ENCODE measurements around the gene PLAAT2. TPM values are rescaled to one million over a fixed set of nuclear protein-coding genes. Genes with fewer than 3 reads are reported as not detected.
"Not testable (repeated sequence)": the region's sequence is repeated elsewhere in the genome, so short reads cannot be mapped to it uniquely, and the experiment has no call there.

Gene PLAAT2
- total RNA-seq, 2 experiments from 2014 or later: 0.34 to 0.49 TPM

DNA sequence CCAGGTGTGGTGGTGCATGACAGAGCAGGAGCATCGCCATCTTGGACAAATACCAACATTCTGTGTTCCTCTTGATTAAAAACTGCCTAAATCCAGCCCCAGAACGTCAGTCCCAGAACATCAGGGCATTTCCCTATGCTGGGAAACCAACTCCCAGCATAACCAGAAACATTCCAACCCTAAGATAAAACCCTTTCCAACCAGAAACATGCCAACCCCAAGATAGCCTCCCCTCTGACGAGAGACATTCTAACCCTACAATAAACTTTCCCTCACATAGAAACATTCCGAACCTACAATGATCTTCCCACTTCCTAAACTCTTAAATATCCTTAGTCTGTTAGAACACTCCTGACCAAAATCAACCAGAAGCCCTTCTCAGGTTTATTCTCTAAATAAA, 15.0 kb downstream of the PLAAT2 start:
- peaks cover 49% of the 10 kb centered on the region for H3K36me3 Mint-ChIP-seq (ENCODE audit: low read depth)
- Histone ChIP-seq H3K27ac (ENCODE audit: low read depth in 1 of 2, low read length in 2 of 2) (no peak overlapping the region), H3K4me3 (ENCODE audit: low read length) (no peak overlapping the region), H3K27me3 (ENCODE audit: control insufficient read depth in 1 of 2, insufficient read depth in 2 of 2, low read length in 2 of 2) (no peaks in the 10 kb centered on the region), H3K36me3 (ENCODE audit: insufficient read depth, low read length) (peaks cover 42% of the 10 kb centered on the region), H3K9me3 (ENCODE audit: control insufficient read depth in 1 of 2, insufficient read depth in 1 of 2, low read length in 2 of 2) (no peaks in the 10 kb centered on the region), H3K4me1 (ENCODE audit: insufficient read depth, low read length) (peaks cover 27% of the 10 kb centered on the region)
- no peak for ATAC-seq (ENCODE audit: poor library complexity)
- no peaks in the 10 kb centered on the region for H3K9me3 Mint-ChIP-seq
- ChIA-PET CTCF (no interaction called here), POLR2A (interaction anchor here (0.6 to 2.0 kb wide), 2 partner anchors 16 to 30 kb away, joined by 4 to 7 read pairs; no protein-coding TSS in a partner anchor)
- no peak for DNase-seq
- no peaks in the 10 kb centered on the region for H3K27me3 Mint-ChIP-seq
- TF ChIP-seq, protein P1, sequence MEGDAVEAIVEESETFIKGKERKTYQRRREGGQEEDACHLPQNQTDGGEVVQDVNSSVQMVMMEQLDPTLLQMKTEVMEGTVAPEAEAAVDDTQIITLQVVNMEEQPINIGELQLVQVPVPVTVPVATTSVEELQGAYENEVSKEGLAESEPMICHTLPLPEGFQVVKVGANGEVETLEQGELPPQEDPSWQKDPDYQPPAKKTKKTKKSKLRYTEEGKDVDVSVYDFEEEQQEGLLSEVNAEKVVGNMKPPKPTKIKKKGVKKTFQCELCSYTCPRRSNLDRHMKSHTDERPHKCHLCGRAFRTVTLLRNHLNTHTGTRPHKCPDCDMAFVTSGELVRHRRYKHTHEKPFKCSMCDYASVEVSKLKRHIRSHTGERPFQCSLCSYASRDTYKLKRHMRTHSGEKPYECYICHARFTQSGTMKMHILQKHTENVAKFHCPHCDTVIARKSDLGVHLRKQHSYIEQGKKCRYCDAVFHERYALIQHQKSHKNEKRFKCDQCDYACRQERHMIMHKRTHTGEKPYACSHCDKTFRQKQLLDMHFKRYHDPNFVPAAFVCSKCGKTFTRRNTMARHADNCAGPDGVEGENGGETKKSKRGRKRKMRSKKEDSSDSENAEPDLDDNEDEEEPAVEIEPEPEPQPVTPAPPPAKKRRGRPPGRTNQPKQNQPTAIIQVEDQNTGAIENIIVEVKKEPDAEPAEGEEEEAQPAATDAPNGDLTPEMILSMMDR (IDR thresholded peaks at IDR 0.05): no peak
- intact Hi-C loops (cut with DNase I, micrococcal nuclease): loop anchor here in 1 of 2 experiments (5.0 kb wide), 1 partner anchor 84 kb away; no protein-coding TSS in a partner anchor
- peaks cover 33% of the 10 kb centered on the region for H3K4me1 Mint-ChIP-seq (ENCODE audit: low read depth)
- H3K4me3 Mint-ChIP-seq: no peak overlapping the region
- peak overlapping the region; percentile 54 for H3K27ac Mint-ChIP-seq

DNA sequence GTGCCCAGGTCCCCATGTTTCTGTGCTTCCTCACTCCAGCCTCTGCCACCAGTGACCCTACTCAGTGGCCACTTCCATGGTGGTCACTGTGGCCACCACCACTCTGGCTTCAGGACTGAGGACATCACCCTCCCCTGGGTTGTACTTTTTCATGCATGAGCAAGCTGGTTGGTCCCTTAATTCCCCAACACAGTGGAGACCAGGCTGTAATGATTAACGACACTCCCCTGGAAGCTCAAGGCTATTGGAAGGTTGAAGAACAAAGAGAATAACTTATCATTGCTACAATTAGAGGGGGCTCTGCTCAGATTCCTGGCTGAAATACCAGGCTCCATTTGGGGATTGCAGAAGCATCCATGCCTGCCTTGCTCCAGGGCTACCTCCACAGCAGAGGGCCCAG, 16.1 kb downstream of the PLAAT2 start:
- no peak for DNase-seq
- Mint-ChIP-seq H3K36me3 (ENCODE audit: low read depth) (peaks cover 59% of the 10 kb centered on the region), H3K27me3 (no peaks in the 10 kb centered on the region), H3K4me1 (ENCODE audit: low read depth) (peaks cover 33% of the 10 kb centered on the region), H3K27ac (peak overlapping the region; percentile 47), H3K9me3 (no peaks in the 10 kb centered on the region), H3K4me3 (no peak overlapping the region)
- ChIA-PET CTCF (no interaction called here), POLR2A (interaction anchor here (1.2 to 1.6 kb wide), 2 partner anchors 10 to 20 kb away, joined by 3 to 8 read pairs; partner anchors contain the start of gene PLAAT4)
- intact Hi-C loops (cut with DNase I, micrococcal nuclease): loop anchor here in 1 of 2 experiments (5.0 kb wide), 1 partner anchor 85 kb away; no protein-coding TSS in a partner anchor
- peaks cover 48% of the 10 kb centered on the region for H3K36me3 ChIP-seq (ENCODE audit: insufficient read depth, low read length)
- ATAC-seq (ENCODE audit: poor library complexity): no peak
- peaks cover 21% of the 10 kb centered on the region for H3K4me1 ChIP-seq (ENCODE audit: insufficient read depth, low read length)
- TF ChIP-seq, protein P1 (IDR thresholded peaks at IDR 0.05): no peak
- H3K27me3 ChIP-seq (ENCODE audit: control insufficient read depth in 1 of 2, insufficient read depth in 2 of 2, low read length in 2 of 2): no peaks in the 10 kb centered on the region
- no peak overlapping the region for H3K4me3 ChIP-seq (ENCODE audit: low read length)
- no peaks in the 10 kb centered on the region for H3K9me3 ChIP-seq (ENCODE audit: control insufficient read depth in 1 of 2, insufficient read depth in 1 of 2, low read length in 2 of 2)
- H3K27ac ChIP-seq (ENCODE audit: low read depth in 1 of 2, low read length in 2 of 2): no peak overlapping the region

DNA sequence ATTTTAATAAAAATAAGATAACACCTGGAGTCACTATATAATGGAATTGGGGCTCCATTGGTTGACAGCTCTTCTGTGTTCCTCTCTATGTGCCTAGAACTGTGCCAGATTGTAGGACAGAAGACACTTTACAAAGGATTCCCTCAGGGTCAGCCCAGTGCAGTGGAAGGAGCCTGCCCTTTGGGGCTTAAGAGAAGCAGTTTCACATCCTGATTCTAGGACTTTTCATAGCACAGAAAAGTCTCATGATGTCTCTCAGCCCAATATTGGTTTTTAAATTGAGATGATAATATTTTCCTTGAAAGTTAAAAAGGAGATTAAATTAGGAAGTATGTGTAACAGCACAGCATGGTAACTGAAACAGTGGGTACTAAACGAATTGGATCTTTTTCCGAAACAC, 19.5 kb downstream of the PLAAT2 start:
- no peak overlapping the region for H3K4me3 Mint-ChIP-seq
- peaks cover 36% of the 10 kb centered on the region for H3K4me1 Mint-ChIP-seq (ENCODE audit: low read depth)
- H3K36me3 Mint-ChIP-seq (ENCODE audit: low read depth): peaks cover 83% of the 10 kb centered on the region
- TF ChIP-seq, protein P1 (IDR thresholded peaks at IDR 0.05): no peak
- H3K9me3 ChIP-seq (ENCODE audit: control insufficient read depth in 1 of 2, insufficient read depth in 1 of 2, low read length in 2 of 2): no peaks in the 10 kb centered on the region
- no peaks in the 10 kb centered on the region for H3K9me3 Mint-ChIP-seq
- DNase-seq (no peak), ATAC-seq (ENCODE audit: poor library complexity) (no peak)
- intact Hi-C loops (cut with DNase I, micrococcal nuclease): no loop called here
- no peaks in the 10 kb centered on the region for H3K27me3 ChIP-seq (ENCODE audit: control insufficient read depth in 1 of 2, insufficient read depth in 2 of 2, low read length in 2 of 2)
- peaks cover 51% of the 10 kb centered on the region for H3K36me3 ChIP-seq (ENCODE audit: insufficient read depth, low read length)
- no peak overlapping the region for H3K4me3 ChIP-seq (ENCODE audit: low read length)
- peak overlapping the region; percentile 57 for H3K27ac Mint-ChIP-seq
- CTCF ChIA-PET: interaction anchor here (1.3 kb wide), 1 partner anchor 11 kb away, joined by 3 read pairs; no protein-coding TSS in a partner anchor
- no peaks in the 10 kb centered on the region for H3K27me3 Mint-ChIP-seq
- H3K4me1 ChIP-seq (ENCODE audit: insufficient read depth, low read length): peaks cover 35% of the 10 kb centered on the region
- POLR2A ChIA-PET: interaction anchor here (1.9 to 2.3 kb wide), 2 partner anchors 8 to 12 kb away, joined by 5 to 11 read pairs; no protein-coding TSS in a partner anchor
- peak overlapping the region in 1 of 2 donors; percentile 1 for H3K27ac ChIP-seq (ENCODE audit: low read depth in 1 of 2, low read length in 2 of 2)

DNA sequence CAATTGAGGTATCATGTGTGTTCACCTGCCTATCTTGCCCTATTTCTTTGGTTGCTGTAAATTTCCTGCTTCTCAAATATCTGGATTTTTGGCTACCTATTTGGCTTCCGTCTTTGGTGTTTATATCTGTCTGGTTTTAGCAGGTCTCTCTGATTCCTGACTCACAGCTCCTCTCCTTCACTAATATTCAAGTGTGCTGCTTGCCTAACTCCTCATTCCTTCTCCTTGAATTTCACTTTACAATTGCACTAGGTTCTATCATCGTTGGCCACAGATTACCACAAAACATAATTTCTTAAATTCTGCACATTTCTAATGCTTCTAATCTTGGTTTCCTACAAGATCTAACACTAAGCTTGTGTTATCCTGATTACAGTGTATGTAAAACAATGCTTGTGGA, 20.7 kb downstream of the PLAAT2 start:
- peaks cover 48% of the 10 kb centered on the region for H3K4me1 Mint-ChIP-seq (ENCODE audit: low read depth)
- peaks cover 47% of the 10 kb centered on the region for H3K4me1 ChIP-seq (ENCODE audit: insufficient read depth, low read length)
- H3K36me3 ChIP-seq (ENCODE audit: insufficient read depth, low read length): peaks cover 49% of the 10 kb centered on the region

More for the DNA sequence above, 20.7 kb downstream of the PLAAT2 start:
- POLR2A ChIA-PET: interaction anchor here (2.3 kb wide), 1 partner anchor 9 kb away, joined by 11 read pairs; no protein-coding TSS in a partner anchor
- DNase-seq; intact Hi-C loops (cut with DNase I, micrococcal nuclease); H3K4me3 ChIP-seq (ENCODE audit: low read length); H3K4me3 Mint-ChIP-seq; H3K27me3 Mint-ChIP-seq; H3K27me3 ChIP-seq (ENCODE audit: control insufficient read depth in 1 of 2, insufficient read depth in 2 of 2, low read length in 2 of 2); H3K9me3 Mint-ChIP-seq; H3K9me3 ChIP-seq (ENCODE audit: control insufficient read depth in 1 of 2, insufficient read depth in 1 of 2, low read length in 2 of 2); CTCF ChIA-PET; ATAC-seq (ENCODE audit: poor library complexity): not testable (repeated sequence)
- Mint-ChIP-seq H3K27ac (peak overlapping the region; percentile 57), H3K36me3 (ENCODE audit: low read depth) (peaks cover 83% of the 10 kb centered on the region)
- peak overlapping the region in 1 of 2 donors; percentile 15 for H3K27ac ChIP-seq (ENCODE audit: low read depth in 1 of 2, low read length in 2 of 2)

All from CD4-positive, alpha-beta T cell (primary cell).